ENCODE data around the gene GRAP2.
"Not testable (repeated sequence)": the region's sequence is repeated elsewhere in the genome, so short reads cannot be mapped to it uniquely, and the experiment has no call there.

GRAP2 gene

DNA sequence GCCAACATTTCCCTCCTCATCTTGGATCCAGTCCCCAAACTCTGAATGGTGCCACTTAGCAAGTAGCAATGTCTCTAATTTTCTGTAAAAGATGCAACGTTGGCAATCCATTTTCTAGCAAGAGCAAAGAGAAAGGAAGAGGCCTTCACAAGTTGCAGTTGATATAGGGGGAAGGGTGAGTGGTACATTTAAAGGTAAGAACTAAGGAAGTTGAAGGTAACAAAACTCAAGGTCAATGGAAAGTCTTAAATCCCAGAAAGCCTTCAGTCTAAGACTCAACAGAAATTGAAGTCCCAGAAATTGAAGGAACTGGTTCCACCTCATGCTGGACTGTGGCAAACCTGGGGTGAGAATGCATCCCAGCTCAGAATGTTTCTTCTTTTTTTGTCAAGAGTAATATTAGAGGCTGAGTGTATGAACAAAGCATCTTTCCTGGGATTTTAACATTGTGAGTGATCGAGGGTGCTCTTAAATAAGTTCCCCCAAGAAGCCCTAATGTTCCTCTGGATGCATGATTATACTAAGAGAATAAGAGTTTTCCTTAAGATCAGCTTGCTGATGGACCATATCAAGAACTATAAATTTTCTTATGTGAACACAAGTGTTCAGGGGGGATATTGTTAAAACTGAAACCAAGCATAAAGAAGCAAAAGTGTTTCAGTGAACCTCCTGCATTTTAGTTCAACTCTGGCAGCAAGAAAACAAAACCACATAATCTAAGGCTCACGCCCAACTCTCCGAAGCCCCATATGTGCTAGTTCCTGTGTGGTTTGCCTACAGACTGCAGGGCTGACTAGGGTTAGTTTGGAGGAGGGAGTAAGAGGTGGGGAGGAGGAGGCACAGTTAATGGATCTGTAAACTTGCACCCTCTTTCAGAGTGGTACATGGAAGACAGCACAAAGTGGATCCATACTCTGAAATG, at the start of gene GRAP2:
TSS of gene GRAP2 (plus strand) at position 779 of the 922 bp plus-strand sequence. CDS start 46,023 bp downstream, outside the sequence.
- no peak for DNase-seq

DNA sequence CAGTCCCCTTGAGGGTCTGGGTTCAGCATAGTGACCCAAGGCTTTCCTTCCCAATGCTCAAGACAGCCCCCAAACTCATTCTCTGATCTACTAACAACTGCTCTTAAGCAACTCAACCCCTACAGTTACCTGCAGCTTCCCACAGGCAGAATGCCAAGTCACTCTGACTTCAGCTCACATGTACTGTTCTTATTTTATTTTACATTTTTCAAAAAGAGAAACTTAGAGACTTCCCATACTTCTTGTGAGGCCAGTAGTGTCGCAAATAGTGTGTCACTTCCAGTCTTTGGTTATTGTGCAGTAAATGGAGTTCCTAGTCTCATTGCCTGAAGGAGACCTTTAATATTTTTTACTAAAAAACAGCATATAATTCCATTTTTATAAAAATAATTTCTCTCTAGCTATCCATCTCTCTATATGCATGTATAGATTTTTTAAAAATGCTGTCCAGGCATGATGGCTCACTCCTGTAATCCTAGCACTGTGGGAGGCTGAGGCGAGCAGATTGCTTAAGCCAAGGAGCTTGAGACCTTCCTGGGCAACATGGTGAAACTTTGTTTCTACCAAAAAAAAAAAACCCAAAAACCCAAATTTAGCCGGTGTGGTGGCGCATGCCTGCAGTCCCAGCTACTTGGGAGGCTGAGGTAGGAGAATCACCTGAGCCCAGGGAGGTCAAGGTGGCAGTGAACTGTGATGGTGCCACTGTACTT, 49.1 kb upstream of the GRAP2 start:
- DNase-seq, result no peak

DNA sequence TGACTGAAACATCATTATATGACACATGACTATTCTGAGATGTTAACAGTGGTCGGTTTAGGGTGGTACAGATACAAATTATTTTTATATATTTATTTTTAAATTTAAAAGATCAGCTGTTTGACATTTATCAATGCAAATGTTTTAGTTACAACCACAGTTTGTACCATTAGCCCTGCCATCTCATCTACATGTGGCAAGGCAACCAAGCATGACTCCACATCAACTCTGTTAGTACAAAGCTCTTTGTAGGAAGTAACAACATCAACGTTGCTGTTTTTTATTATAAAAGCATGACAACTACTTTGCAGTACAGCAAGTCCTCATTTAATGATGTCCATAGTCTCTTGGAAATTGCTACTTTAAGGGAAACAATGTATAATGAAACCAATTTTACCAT, 48.1 kb upstream of the GRAP2 start:
- no peak for DNase-seq

DNA sequence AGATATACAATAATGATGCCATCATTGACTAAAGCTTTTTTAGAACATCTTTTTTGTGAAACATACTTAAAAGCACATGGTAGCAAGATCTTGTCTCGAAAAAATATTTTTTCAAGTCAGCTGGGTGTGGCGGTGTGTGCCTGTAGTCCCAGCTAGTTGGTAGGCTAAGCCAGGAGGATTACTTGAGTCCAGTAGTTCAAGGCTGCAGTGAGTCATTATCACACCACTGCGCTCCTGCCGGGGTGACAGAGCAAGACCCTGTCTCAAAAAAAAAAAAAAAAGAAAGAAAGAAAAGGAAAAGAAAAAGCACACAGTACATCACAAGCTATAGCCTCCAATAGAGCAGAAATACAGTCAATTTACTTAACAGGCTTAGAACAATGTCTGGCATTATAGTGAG, 44.3 kb upstream of the GRAP2 start:
- no peak for DNase-seq

DNA sequence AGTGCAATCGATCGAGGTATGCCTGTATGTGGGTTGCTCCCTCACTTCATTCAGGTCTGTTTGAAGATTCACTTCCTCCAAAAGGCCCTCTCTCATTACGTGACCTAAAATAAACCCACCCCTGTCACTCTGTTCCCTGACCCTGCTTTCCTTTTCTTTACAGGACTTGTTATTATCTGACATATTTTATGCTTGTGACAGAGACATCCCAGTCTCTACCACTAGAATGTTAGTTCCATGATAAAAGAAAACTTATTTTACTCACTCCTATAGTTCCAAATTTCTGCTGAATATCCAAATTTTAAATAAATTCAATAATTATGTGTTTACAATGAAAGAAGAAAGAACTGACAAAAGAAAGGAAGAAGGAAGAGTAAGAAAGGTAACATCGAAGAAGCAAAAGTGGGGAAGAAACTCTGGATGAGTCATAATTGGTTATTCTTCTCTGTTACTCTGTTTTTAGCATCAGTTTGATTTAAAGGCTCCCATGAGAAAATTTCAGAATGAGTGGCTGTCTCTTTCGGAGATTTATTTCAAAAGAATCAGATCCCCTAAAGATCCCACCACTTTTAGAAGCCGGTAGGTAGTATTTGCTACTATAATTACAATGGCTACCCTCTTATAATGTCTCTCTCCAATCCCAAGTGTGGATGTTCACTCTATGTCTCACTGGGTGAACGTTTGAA, 40.8 kb upstream of the GRAP2 start:
- no peak for DNase-seq

DNA sequence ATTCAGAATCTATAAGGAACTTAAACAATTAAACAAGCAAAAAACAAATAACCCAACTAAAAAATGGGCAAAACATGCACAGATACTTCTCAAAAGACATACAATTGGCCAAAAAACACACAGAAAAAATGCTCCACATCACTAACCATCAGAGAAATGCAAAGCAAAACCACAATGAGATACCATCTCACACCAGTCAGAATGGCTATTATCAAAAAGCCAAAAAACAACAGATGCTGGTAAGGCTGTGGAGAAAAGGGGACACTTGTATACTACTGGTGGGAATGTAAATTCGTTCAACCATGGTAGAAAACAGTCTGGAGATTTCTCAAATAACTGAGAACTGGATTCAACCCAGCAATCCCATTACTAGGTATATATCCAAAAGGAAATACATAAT, 32.1 kb upstream of the GRAP2 start:
- DNase-seq, result no peak

DNA sequence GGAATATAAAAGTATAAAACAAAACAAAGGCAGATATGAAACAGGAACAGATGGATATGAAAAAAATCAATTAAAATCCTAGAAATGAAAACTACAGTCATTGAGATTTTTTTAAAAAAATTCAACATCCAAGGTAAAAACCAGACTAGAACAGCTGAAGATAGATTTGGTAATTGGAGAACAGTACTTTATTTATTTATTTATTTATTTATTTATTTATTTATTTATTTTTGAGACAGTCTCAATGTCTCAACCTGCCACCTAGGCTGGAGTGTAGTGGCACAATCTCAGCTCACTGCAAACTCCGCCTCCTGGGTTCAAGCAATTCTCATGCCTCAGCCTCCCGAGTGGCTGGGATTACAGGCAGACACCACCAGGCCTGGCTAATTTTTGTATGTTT, 31.1 kb upstream of the GRAP2 start:
- not testable (repeated sequence) for DNase-seq

DNA sequence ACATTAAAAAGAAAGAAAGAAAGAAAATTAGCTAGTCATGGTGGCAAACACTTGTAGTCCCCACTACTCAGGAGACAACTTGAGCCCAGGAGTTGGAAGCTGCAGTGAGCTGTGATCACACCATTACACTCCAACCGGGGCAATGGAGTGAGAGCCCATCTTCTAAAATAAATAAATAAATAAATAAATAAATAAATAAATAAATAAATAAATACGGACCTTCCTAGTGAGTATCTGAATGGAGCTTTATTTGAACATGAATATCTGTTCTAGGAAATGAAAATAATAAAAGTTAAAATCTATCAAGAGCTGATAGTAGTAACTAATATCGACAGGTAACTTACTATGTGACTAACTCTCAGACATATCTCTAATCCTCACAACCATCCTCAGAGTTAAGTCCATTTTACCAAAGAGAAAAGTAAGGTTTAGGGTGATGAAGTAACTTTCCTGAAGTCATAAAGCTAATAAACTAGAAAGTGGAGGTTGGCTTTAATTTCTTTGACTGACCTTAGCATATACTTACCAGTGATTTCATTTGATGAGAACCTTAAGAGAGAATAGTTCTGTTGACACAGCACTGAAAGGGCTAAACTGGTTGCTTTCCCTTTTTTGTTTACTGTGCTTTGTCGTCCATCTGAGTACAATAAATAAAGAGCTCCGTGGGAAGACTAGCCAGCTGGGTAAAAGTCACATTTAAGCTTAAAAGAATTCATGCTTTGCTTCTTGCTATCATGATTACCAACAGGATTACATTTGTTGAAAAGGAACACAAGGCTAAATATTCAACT, 29.7 kb upstream of the GRAP2 start:
- DNase-seq, result no peak

DNA sequence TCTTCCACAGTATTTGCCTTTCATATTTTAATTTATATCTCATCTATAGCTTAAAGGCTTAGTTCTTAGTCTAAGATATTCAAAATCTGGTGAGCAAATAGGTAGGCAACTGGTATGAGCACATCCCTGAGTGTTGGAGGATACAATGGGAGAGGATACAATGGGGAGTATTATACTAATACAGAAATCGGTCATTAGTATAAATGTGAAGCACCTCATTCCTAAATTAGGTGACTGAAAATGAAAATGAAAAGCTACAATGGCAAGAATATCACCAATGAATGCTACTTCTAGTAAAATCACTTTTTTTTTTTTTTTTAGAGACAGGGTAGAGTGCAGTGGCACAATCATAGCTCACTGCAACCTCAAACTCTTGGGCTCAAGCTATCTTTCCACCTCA, 28.3 kb upstream of the GRAP2 start:
- DNase-seq, result no peak

DNA sequence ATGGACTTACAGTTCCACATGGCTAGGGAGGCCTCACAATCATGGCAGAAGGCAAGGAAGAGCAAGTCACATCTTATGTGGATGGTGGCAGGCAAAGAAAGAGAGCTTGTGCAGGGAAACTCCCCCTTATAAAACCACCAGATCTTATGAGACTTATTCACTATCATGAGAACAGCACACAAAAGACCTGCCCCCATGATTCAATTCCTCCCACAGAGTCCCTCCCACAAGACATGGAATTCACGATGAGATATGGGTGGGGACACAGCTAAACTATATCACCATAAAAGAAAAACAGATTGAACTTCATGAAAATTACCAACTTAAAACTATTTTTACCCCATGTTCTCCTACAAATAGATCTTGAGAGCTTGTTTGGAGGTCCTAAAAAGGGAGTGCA, 26.9 kb upstream of the GRAP2 start:
- DNase-seq, result no peak

DNA sequence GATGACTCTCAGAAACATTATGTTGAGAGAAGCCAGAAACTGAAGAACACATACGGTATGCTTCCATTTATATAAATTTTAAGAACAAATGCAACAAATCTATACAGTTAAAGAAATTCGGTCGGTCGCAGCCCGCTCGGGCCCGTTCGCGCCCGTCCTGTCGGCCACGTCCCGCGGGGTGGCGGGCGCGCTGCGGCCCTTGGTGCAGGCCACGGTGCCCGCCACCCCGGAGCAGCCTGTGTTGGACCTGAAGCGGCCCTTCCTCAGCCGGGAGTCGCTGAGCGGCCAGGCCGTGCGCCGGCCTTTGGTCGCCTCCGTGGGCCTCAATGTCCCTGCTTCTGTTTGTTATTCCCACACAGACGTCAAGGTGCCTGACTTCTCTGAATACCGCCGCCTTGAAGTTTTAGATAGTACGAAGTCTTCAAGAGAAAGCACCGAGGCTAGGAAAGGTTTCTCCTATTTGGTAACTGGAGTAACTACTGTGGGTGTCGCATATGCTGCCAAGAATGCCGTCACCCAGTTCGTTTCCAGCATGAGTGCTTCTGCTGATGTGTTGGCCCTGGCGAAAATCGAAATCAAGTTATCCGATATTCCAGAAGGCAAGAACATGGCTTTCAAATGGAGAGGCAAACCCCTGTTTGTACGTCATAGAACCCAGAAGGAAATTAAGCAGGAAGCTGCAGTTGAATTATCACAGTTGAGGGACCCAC, 25.6 kb upstream of the GRAP2 start:
- DNase-seq, result not testable (repeated sequence)

DNA sequence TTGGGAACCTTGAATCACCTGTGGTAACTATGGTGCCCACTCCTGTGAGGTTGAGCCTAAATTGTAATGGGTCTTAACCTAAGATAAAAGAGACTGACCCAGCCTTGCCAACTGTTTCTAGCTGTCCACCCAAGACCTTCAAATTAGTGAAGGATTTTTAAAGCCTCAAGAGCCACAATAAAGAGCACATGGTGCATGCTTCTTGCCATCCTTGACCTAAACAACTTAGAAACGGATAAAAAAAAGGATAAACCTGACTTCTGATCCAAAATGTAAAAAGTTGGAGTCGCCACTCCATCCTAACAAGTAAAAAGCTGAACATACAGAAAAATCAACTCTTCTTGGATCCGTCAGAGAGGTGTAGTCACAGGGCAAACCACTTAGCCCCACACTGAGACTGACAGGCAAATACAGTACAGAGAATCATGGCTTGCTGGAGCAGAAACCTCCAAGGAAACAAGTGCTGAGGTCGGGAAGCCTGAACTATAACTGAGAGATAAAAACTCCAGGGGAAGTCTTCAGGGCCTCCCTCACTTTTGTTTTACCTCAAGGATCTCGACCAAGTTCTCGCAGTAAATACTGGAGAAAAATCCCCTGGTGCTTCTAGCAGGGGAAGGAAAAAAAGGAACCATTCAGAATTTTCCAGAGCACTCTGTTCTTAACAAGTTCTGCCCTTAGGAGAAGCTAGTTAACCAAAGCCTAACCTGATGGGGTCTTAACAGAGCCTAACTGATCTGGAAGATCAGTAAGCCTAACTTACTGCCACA, 23.6 kb upstream of the GRAP2 start:
- no peak for DNase-seq

DNA sequence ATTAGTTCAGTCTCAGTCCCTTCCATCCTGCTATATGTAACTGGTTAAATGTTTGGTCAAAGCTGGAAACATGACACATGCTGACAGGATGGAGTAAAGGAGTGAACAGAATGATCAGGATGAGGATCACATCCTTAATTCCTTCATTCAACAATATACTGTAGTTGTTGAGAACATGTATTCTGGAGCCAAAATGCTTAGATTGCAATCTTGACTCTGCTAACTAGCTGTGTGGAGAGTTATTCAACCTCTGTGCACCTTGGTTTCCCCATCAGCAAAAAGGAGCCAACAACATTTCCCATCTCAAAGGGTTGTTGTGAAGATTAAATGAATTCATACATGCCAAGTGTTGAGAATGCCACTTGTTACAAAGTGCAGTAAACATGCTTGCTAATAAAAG, 20.2 kb upstream of the GRAP2 start:
- DNase-seq, result no peak

DNA sequence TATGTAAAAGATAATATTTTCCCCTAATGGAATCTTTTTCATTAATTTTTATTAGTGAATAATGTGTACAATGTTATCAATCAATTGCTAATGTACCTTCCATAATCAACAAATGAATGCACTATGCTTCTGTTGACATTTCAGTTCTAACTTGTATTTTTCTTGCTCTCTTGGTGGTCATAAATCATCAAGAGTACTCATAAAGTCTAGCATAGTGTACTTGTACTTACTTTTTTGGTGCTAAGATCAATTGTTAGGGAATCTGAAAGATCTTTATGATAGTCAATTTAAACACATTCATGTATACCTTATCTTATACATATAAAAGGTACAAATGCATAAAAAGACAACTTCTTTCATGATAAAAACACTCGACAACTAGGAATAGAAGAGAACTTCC, 17.8 kb upstream of the GRAP2 start:
- DNase-seq, result no peak

DNA sequence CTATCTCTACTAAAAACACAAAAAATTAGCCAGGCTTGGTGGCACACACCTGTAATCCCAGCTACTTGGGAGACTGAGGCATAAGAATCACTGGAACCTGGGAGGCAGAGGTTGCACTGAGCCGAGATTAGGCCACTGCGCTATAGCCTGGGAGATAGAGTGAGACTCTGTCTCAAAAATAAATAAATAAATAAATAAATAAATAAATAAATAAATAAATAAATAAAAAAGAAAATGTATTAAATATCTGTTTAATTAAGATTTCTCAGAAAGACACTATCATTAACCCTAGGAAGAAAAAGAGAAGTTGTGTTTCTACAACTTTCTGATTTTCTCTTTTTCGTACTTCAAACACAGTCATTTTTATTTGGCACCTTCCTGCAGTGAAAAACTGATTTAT, 11.0 kb upstream of the GRAP2 start:
- DNase-seq, result not testable (repeated sequence)

DNA sequence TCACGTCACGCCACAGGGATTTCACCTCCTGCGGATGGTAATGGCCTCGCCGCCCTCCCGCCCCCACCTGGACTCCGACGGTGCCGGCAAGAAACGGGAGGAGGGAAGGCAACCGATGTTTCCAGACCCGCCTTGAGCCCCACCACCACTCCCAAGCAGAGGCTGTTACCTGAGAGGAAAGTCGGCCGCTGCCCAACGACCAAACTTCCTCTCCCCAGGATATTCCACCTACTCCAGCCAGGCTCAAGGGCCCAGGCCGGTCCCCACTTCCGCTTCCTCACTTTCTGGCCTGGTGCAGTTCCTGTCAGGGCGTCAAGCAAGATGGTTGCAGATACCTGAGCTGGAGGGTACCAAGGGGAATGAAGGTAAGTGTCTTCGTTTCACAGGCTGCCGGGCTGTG, 7.4 kb upstream of the GRAP2 start, which contains the start of gene ENTHD1:
TSS of gene ENTHD1 (minus strand) at position 235 of the 400 bp plus-strand sequence. CDS start 6,012 bp downstream, outside the sequence.
- DNase-seq, result no peak

DNA sequence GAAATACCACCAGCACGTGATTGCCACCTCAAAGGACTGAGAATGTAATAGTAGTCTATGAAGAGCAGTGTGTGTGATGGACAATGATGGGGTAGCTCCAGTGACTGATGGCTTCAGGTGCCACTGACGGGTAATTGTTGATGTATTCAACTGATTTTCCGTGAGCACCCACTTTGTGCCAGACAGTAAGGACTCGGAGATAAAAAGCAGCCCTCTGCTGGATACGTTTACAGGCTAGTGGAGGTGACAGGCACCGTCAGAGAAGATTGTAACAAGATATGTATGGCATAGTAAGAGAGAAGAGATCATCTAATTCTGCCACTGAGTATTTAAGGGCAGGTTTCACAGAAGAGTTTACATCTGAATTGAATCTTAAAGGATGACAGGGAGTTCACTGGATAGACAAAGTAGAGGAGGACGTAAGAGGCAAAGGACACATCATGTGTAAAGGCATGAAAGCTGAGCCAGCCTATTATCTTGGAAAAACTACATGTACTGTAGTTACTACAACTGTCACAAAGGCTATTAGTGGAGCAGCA, 6.3 kb upstream of the GRAP2 start:
- DNase-seq, result no peak

DNA sequence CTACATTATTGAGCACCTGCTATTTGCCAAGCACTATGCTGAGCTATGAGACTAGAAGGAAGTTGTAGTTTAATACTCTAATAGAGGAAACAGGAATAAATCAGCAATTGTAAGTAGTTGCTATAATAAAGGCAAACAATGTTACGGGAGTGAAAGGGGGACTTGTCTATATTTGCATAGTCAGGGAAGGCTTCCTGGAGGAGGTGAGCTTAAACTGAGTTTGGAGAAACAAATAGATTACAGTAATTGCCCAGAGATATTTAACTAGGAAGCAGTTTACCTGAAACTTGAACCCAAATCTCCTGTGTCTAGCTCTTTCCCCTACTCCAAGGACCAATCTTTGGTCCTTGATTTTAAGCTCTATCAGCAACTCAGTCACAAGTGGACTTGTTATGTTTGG, 5.2 kb upstream of the GRAP2 start:
- no peak for DNase-seq

DNA sequence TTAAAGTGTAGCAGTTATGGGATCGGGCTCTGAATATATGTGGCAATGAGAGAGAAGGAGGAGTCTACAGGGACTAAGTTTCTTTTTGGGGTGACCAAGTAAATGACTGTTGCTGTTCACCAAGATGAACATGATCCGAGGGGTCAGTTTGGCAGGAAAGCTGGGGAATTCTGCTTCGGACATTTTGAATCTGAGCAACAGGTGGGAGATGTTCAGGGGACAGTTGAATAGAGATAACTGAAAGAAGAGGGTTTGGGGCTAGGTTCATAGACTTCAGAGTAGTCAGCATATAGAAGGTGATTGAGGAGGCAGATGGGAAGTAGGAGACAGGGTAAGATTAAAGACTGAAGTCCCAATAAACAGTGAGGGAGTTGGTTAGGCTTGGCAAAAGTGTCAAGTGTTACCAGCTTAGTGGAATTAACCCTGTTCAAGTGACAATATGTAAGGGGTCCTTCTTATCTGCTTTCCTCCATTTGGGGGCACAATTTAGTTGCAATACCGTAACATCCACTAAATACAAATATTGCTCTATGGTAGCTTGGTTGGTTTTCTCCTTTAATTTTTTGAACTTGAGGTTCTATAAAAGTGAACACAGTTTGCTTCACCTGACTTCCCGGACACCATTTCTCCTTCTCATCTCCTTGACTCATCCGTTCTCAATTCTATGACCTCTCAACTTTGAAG, 4.4 kb upstream of the GRAP2 start:
- DNase-seq, result no peak

DNA sequence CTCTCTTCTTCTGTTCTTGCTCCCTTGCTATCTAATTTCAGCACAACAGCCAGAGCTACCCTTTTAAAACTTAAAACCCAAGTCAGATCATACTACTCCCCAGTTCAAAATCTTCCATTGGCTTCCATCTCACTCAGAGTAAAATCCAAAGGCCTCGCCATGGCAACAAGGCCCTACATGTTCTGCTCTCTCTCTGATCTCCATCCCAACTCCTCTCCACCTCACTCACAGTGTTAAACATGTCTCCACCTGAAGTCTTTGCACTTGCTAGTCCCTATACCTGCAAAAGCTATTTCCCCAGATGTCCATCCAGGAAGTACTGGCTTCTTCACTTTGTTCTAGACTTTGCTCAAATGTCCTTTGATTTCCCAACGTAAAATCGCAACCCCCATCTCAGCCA, 3.0 kb upstream of the GRAP2 start:
- DNase-seq, result no peak

All from NCI-H1930 (cell line).